Suprapubic skin (tissue), 3 donors: ENCODE data around the gene SEMA3A.
"Not testable (repeated sequence)": the region's sequence is repeated elsewhere in the genome, so short reads cannot be mapped to it uniquely, and the experiment has no call there.

Experiments used
- CTCF ChIP-seq, 2 donors: fragments of 200-600 bp in 1 of 2; fragments of 450-650 bp in 1 of 2; sonication (generic) in 1 of 2; IDR thresholded peaks; one replicate each; pipeline ENCODE4 v1.5.1; 2016 to 2019; ENCODE audit warnings: antibody characterized with exemption in 2 of 2, mild to moderate bottlenecking in 1 of 2, moderate library complexity in 1 of 2
- POLR2AphosphoS5 ChIP-seq, 3 donors: sonication (generic); formaldehyde crosslinking; IDR thresholded peaks; one replicate each; pipeline ENCODE4 v1.6.1; 2017; ENCODE audit warnings: antibody characterized with exemption in 3 of 3

- TF ChIP-seq CTCF, POLR2AphosphoS5 (IDR thresholded peaks at IDR 0.05): not testable (repeated sequence)
Measured at GRCh38 chr7:84062489-84062901, 132.1 kb downstream of the SEMA3A start.
